K562 (cell line): Measurements from ENCODE around the gene ALDH3A2. TPM values are rescaled to one million over a fixed set of nuclear protein-coding genes. Genes with fewer than 3 reads are reported as not detected.

Experiments used
- ATAC-seq: fragments of 200-7000 bp; cut with Tn5 transposase; 3 replicates; pipeline ENCODE4 v1.9.1; 2020; ENCODE audit warnings: moderate library complexity
- BruUV-seq: library from RNA; stranded (reverse); fragments of 400-500 nt; replicated peaks from 2 replicates; lab custom pipeline; 2021; lab: Mats Ljungman, UMichigan
- CTCF ChIA-PET: fragments of 300-600 bp; formaldehyde crosslinking; extraction: SDS; loops from one replicate; lab custom pipeline; 2021; ENCODE audit warnings: low intra/inter-chr PET ratio; lab: Yijun Ruan, JAX
- POLR2A ChIA-PET: fragments of 300-600, 350-650 bp; sonication (Branson Sonifier 250); formaldehyde crosslinking; extraction: SDS; loops from one replicate; lab custom pipeline; 2021; ENCODE audit warnings: antibody characterized with exemption, inconsistent platforms; lab: Yijun Ruan, JAX
- DNase-seq, 4 experiments: peaks; one replicate each; pipeline versions ENCODE4 v3.0.0 to v3.0.0-alpha.2; 2011 to 2018; ENCODE audit warnings: low spot score in 3 of 4, mixed read lengths in 3 of 4; ENCODE audit errors: extremely low read depth in 1 of 4
- FAIRE-seq: peaks from 2 replicates; lab custom pipeline; 2011; peaks lifted over from hg19 to GRCh38; lab: Jason Lieb, UNC
- H2AFZ ChIP-seq: 2 replicates; pipeline ENCODE4 v1.6.0; 2011; ENCODE audit warnings: low read depth, low read length, control low read depth, inconsistent platforms
- H3K27ac ChIP-seq: fragments of 200-600 bp; 3 replicates; pipeline ENCODE4 v1.8.0; 2011; ENCODE audit warnings: low read depth, mild to moderate bottlenecking, control low read depth, inconsistent platforms, low read length, moderate library complexity, mixed read lengths; ENCODE audit errors: extremely low read depth
- H3K27me3 ChIP-seq, 2 experiments: fragments of 300-600 bp in 1 of 2; 2 replicates in 1 of 2; 3 replicates in 1 of 2; pipeline versions ENCODE4 v1.6.0 to v1.8.0; 2011; ENCODE audit warnings: inconsistent platforms in 2 of 2, low read length in 2 of 2, mild to moderate bottlenecking in 1 of 2, mixed read lengths in 1 of 2, moderate library complexity in 1 of 2; ENCODE audit not compliant: control insufficient read depth in 2 of 2, insufficient read depth in 2 of 2
- H3K36me3 ChIP-seq: fragments of 300-600 bp; 3 replicates; pipeline ENCODE4 v1.8.0; 2011; ENCODE audit warnings: mild to moderate bottlenecking, low read length, inconsistent platforms; ENCODE audit not compliant: control insufficient read depth, insufficient read depth
- H3K4me1 ChIP-seq, 2 experiments: fragments of 200-600 bp in 1 of 2; replicated peaks in 1 of 2; 2 replicates in 1 of 2; 3 replicates in 1 of 2; pipeline versions ENCODE4 v1.5.1 to v1.8.0; 2011; ENCODE audit warnings: inconsistent platforms in 2 of 2, low read length in 2 of 2, mild to moderate bottlenecking in 1 of 2, mixed read lengths in 1 of 2, moderate library complexity in 1 of 2; ENCODE audit not compliant: control insufficient read depth in 2 of 2, insufficient read depth in 2 of 2
- H3K4me2 ChIP-seq: 2 replicates; pipeline ENCODE4 v1.6.1; 2011; ENCODE audit warnings: low read length, control low read depth, inconsistent platforms, mixed read lengths; ENCODE audit not compliant: insufficient read depth
- H3K4me3 ChIP-seq: fragments of 200-600 bp; sonication (generic), shearing (Covaris generic); 2 replicates; pipeline ENCODE4 v1.5.1; 2016; ENCODE audit warnings: control low read depth, inconsistent platforms
- H3K79me2 ChIP-seq: fragments of 200-600 bp; 3 replicates; pipeline ENCODE4 v1.8.0; 2011; ENCODE audit warnings: low read length, inconsistent platforms; ENCODE audit not compliant: control insufficient read depth, insufficient read depth
- H3K9ac ChIP-seq, 2 experiments: 2 replicates each; pipeline versions ENCODE4 v1.6.0 to v1.6.1; 2011; ENCODE audit warnings: low read depth in 2 of 2, low read length in 2 of 2, control low read depth in 1 of 2, inconsistent platforms in 1 of 2, mild to moderate bottlenecking in 1 of 2, mixed read lengths in 1 of 2; ENCODE audit not compliant: insufficient read depth in 1 of 2
- H3K9me1 ChIP-seq: one replicate; pipeline ENCODE4 v1.6.0; 2011; ENCODE audit warnings: inconsistent platforms, mild to moderate bottlenecking, low read length, moderate library complexity; ENCODE audit not compliant: control insufficient read depth, insufficient read depth
- H3K9me3 ChIP-seq: replicated peaks from 2 replicates; pipeline ENCODE4 v1.5.1; 2011; ENCODE audit warnings: low read depth, low read length, inconsistent platforms; ENCODE audit not compliant: control insufficient read depth, insufficient read depth
- H4K20me1 ChIP-seq: replicated peaks from 2 replicates; pipeline ENCODE4 v1.6.1; 2011; ENCODE audit warnings: low read length, inconsistent platforms, mixed read lengths; ENCODE audit not compliant: control insufficient read depth, insufficient read depth
- CEBPZ ChIP-seq: fragments of 150-350 bp; IDR thresholded peaks from 2 replicates; pipeline ENCODE4 v1.6.1; 2014; ENCODE audit warnings: low read depth, mild to moderate bottlenecking, low read length, borderline replicate concordance
- CREB5 ChIP-seq: fragments of 250-450 bp; sonication (Bioruptor Pico); IDR thresholded peaks from 2 replicates; pipeline ENCODE4 v1.5.0; 2020; ENCODE audit warnings: mild to moderate bottlenecking
- CXXC5 ChIP-seq: fragments of 250-450 bp; sonication (Bioruptor Pico); IDR thresholded peaks from 2 replicates; pipeline ENCODE4 v1.8.0; 2022; ENCODE audit warnings: inconsistent platforms, mild to moderate bottlenecking, moderate library complexity
- HMBOX1 ChIP-seq: sonication (generic); IDR thresholded peaks from 2 replicates; pipeline ENCODE4 v1.6.1; 2016
- MYBL2 ChIP-seq, 2 experiments: fragments of 450-650 bp in 1 of 2; sonication (generic) in 1 of 2; formaldehyde crosslinking in 1 of 2; IDR thresholded peaks; 2 replicates each; pipeline versions ENCODE4 v1.6.1 to v1.8.1; 2017 to 2022; ENCODE audit warnings: borderline replicate concordance in 1 of 2, inconsistent platforms in 1 of 2, low read depth in 1 of 2, mild to moderate bottlenecking in 1 of 2, missing genetic modification reagents in 1 of 2, moderate library complexity in 1 of 2
- RBM34 ChIP-seq: fragments of 200-400 bp; formaldehyde crosslinking; IDR thresholded peaks from 2 replicates; pipeline ENCODE4 v1.6.1; 2018; ENCODE audit warnings: low read length, borderline replicate concordance; ENCODE audit not compliant: insufficient read depth
- SIN3B ChIP-seq: fragments of 450-650 bp; IDR thresholded peaks from 2 replicates; pipeline ENCODE4 v1.6.1; 2017; ENCODE audit warnings: low read depth, mild to moderate bottlenecking, moderate library complexity
- TCF7 ChIP-seq: sonication (generic); IDR thresholded peaks from 2 replicates; pipeline ENCODE4 v1.6.1; 2016; ENCODE audit warnings: antibody characterized with exemption, borderline replicate concordance
- ZNF197 ChIP-seq: fragments of 200-800 bp; sonication (Bioruptor generic); IDR thresholded peaks from 2 replicates; pipeline ENCODE4 v1.6.1; 2016; ENCODE audit warnings: low read depth, missing genetic modification characterization, missing compliant biosample characterization
- ZNF280A ChIP-seq: fragments of 450-650 bp; IDR thresholded peaks from 2 replicates; pipeline ENCODE4 v1.6.1; 2018; ENCODE audit warnings: mild to moderate bottlenecking, low read depth; ENCODE audit not compliant: partially characterized antibody
- WGBS: fragments of 100-300 bp; shearing (Covaris generic); methylation state at CpG from one replicate; pipeline ENCODE4 v1.1.6; 2016; ENCODE audit warnings: low coverage, mixed read lengths; ENCODE audit not compliant: insufficient coverage; ENCODE audit errors: missing lambda C conversion rate; 5-methylcytosine and 5-hydroxymethylcytosine counted together
- in situ Hi-C: fragments of 300-500 bp; cut with MboI; formaldehyde crosslinking; loops from 4 replicates; pipeline ENCODE4 v1.15.0; 2018; ENCODE audit warnings: inconsistent platforms, mixed read lengths
- intact Hi-C: fragments of 100-400 bp; cut with micrococcal nuclease; formaldehyde crosslinking; loops from 2 replicates; pipeline ENCODE4 v1.14.2; 2022
- polyA plus RNA-seq, 8 experiments: library from polyadenylated mRNA; depleted of rRNA in 4 of 8; stranded (reverse) in 5 of 8; unstranded in 3 of 8; fragments of >200 nt; fragmentation: Nextera tagmentation in 2 of 8; fragmentation: Illumina TruSeq in 1 of 8; extraction: Ambion mirVana in 2 of 8; extraction: Trizol in 1 of 8; gene quantifications; 2 replicates each; pipeline versions ENCODE4 v1.2.1 to v1.2.3, GENCODE V29; 2011 to 2014; ENCODE audit warnings: inconsistent platforms in 1 of 8, missing spikeins in 1 of 8
- total RNA-seq, 7 experiments: library from RNA; depleted of rRNA in 6 of 7; stranded (reverse); fragments of >200 nt in 6 of 7; fragmentation: Illumina TruSeq in 2 of 7; extraction: Trizol in 2 of 7; gene quantifications; 2 replicates each; pipeline versions ENCODE4 v1.2.1 to v1.2.3, GENCODE V29; 2011 to 2021; ENCODE audit warnings: low replicate concordance in 1 of 7

Gene ALDH3A2
- total and polyA plus RNA-seq, 9 of the 15 experiments (the other 6 are each of a cell fraction or from before 2014, with no cell fraction given): 0.01 to 0.78 (median 0.12) TPM; not detected in 5

- FAIRE-seq: no peak
- TF ChIP-seq MYBL2 (IDR thresholded peaks at IDR 0.05; ENCODE audit: low read depth) (no peak), MYBL2 (CRISPR knock-in tag; IDR thresholded peaks at IDR 0.05; ENCODE audit: borderline replicate concordance) (no peak), RBM34 (no peak), CREB5 (no peak), ZNF280A (no peak), CEBPZ (no peak), ZNF197 (CRISPR knock-in tag) (no peak), HMBOX1 (no peak), CXXC5 (CRISPR knock-in tag) (no peak), TCF7 (no peak), SIN3B (no peak)
Measured at GRCh38 chr17:19703828-19704613, 55.5 kb downstream of the ALDH3A2 start.

More at GRCh38 chr17:19703828-19704613, 55.5 kb downstream of the ALDH3A2 start:
- ATAC-seq (no peak), DNase-seq (peak in 1 of 4 experiments; percentile 1)
- Histone ChIP-seq H3K4me3 (no peak overlapping the region), H3K9ac (peak overlapping the region in 1 of 2 experiments; percentile 26; a peak in 1 of 4 replicates), H3K9me1 (no peaks in the 10 kb centered on the region), H3K79me2 (no peaks in the 10 kb centered on the region), H3K27ac (no peak overlapping the region), H3K4me1 (0 out of 5 replicates have a peak, but pooled peaks cover 0 to 3% of the 10 kb centered on the region in 2 experiments), H3K36me3 (no peaks in the 10 kb centered on the region), H2AFZ (no peak overlapping the region), H3K9me3 (no peaks in the 10 kb centered on the region), H4K20me1 (no peaks in the 10 kb centered on the region; the same call in 1 of the 2 replicates), H3K4me2 (no peak overlapping the region), H3K27me3 (peaks cover 0 to 8% of the 10 kb centered on the region in 2 experiments; a peak in 1 of 5 replicates)
- in situ Hi-C loops (no loop called here), intact Hi-C loops (no loop called here)
- ChIA-PET CTCF (no interaction called here), POLR2A (interaction anchor here (0.6 kb wide), 1 partner anchor 293 kb away, joined by 3 read pairs; the partner anchor contains the start of gene RNF112)
- no TSS peak for BruUV-seq
- 0% methylated on average over 14 of the region's 17 CpGs for WGBS
